GM12891 (cell line): ENCODE data around the gene RUSF1.

Source experiments
- POLR2A ChIP-seq: IDR thresholded peaks from 2 replicates; pipeline ENCODE4 v1.6.1; 2011; ENCODE audit warnings: low read depth, low read length, control low read depth
- POLR2AphosphoS5 ChIP-seq: IDR thresholded peaks from 2 replicates; pipeline ENCODE4 v1.6.1; 2011; ENCODE audit warnings: low read depth, low read length, control low read depth
- TAF1 ChIP-seq: IDR thresholded peaks from 2 replicates; pipeline ENCODE4 v1.6.1; 2011; ENCODE audit warnings: low read depth, low read length, control low read depth

GRCh38 chr16:31529937-31530312 lies 21.7 kb upstream of the RUSF1 start:
- no peak for TF ChIP-seq POLR2A
- no peak for TF ChIP-seq TAF1
- no peak for TF ChIP-seq POLR2AphosphoS5
